Stimulated activated CD4-positive, alpha-beta T cell treated with anti-CD3 and anti-CD28 coated beads, Interleukin-15, amount 100 ng/mL, for 48 hours (primary cell): ENCODE measurements around the gene CD34.
"Not testable (repeated sequence)": the region's sequence is repeated elsewhere in the genome, so short reads cannot be mapped to it uniquely, and the experiment has no call there.

Experiments used
- DNase-seq, 2 donors: peaks; one replicate each; pipeline ENCODE4 v3.0.0-alpha.2; 2020; ENCODE audit warnings: low read depth in 2 of 2

The CD34 gene

DNA sequence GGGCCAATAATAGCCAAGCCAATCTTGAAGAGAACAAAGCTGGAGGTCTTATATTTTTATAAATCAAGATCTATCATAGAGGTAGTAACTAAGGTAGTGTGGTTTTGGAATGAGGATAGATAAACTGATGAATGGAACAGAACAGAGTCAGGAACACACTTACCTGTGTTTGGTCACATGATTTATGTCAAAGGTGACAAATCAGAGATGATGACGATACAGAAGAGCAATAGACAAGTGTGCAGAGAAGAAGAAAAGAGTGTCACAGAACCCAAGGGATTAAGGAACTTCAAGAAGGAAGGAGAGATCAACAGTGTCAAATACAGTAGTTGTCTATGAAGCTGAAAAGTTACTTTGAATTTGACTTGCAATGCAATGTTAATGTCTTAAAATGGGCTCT lies 16.1 kb upstream of the CD34 start:
- DNase-seq: no peak

- not testable (repeated sequence) for DNase-seq
Observed at GRCh38 chr1:207925969-207926368, 15.0 kb upstream of the CD34 start.

GRCh38 chr1:207925210-207925609 lies 14.3 kb upstream of the CD34 start:
- DNase-seq: no peak

- DNase-seq: no peak
Observed at GRCh38 chr1:207923561-207923960, 12.6 kb upstream of the CD34 start.

GRCh38 chr1:207923121-207923520 lies 12.2 kb upstream of the CD34 start:
- no peak for DNase-seq

- DNase-seq: no peak
Observed at GRCh38 chr1:207922554-207922953, 11.6 kb upstream of the CD34 start.

DNA sequence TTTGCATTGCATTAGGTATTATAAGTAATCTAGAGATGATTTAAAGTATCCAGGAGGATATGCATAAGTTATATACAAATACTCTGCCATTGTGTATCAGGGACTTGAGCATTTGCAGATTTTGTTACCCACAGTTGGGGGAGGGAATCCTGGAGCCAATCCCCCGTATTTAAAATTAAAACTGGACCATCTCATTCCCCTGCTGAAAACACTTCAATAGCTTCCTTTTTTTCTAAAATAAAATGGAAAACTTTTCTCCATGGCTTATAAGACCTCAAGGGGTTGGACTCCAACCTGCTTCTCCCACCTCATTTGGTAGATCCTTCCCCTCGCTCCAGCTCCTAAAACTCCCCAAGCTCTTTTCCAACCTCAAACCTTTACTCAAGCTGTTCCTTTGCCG lies 10.4 kb upstream of the CD34 start:
- DNase-seq: no peak

DNA sequence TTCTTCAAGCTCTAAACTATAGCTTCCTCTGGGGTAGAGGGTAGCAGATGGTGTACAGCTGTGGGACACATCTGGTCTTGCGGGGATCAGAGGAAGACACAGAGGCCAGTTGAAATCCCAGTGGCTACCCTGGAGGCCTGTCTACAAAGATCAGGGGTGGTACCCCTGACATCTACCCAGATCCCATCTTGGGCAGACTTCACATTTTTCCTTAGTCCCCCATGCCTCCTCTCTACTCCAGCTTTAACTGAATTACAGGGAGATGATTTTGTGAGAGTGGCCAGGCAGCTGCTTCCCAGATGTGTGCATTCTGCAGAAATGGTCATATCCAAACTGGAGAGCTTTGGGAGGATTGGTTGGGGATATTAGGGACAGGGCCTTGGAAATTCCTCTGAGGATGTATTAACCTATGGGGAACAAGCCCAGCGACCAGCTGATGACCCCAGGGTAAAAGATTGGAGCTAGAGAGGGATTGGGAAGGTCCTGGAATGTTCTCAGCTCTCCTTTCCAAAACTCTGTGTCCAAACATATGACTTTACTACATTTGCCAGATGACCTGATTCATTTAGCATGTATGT lies 9.6 kb upstream of the CD34 start:
- DNase-seq: no peak

GRCh38 chr1:207919523-207920170 lies 8.7 kb upstream of the CD34 start:
- DNase-seq: no peak

DNA sequence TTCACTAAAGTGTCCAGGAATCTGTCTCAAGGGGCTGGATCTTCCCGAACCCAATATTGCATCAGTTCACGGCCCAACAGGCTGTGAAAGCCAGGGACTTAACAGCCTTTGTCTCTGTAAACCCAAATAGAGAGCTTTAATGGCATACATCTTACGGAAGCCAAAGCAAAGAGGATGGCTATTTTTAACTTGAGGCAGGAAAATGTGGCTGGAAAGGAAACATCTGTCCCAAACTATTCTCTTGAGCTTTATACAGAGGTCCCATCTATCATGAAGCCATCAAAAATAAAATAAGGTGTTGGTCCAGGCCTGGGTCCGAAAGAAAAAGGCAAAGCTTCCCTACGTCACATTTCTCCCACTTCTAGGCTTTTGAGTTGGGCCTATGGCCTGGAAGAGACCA lies 7.7 kb upstream of the CD34 start:
- DNase-seq: no peak

DNA sequence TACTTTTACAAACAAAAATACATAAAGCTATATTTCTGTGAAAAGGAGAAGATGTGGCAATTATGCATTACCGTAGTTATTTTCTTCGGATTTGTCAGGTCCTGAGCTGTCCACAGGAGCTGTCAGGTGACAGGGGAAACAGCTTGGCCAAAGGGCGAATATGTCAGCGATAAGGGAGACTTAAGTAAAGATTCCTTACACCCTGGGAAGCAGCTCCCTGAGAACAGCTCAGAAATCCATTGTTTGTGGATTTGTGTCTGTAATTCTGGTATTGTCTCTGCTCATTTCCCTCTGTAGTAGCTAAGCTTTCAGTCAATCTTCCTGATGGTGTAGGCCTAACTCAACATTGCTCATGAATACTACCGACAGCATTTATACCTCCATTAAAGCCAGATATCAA lies 7.1 kb upstream of the CD34 start:
- DNase-seq: no peak

DNA sequence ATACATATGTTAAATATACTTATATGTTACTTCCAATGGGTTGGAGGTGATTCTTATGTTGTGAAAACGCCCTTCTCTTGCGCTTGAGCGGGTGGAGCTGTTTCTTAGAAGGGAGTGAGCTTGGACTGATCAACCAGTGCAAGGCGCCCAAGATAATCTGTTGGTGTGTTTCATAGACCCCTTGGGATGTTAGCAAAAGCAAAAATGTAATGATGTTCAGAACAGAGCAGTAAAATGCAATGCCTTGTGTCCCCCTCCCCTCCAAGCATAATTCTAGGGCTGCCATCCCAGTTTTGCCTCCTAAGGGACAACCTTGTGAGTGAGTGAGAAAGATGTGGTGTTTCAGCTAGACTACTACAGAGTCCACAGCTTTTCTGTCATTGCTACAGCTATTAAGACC lies 6.2 kb upstream of the CD34 start:
- DNase-seq: no peak

DNA sequence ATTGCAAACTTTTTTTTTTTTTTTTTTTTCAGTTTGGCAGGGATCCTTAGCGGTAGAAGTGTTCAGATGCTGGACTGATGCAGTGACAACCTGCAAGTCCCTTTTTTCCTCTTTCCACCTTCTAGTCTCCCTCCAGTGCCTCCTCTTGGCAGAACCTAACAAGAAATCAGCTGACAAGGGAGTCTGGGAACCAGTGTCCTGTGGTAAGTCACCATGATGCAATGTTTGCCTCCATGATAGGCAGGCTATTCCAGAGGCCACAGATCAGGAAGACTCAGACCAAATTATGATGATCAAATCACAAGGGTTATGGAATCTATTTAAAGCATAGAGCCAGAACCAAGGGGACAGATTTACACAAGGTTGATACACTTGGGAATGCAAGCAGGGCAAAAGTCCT lies 3.0 kb upstream of the CD34 start:
- no peak for DNase-seq

GRCh38 chr1:207911856-207912760 lies 1.2 kb upstream of the CD34 start:
- no peak for DNase-seq

DNA sequence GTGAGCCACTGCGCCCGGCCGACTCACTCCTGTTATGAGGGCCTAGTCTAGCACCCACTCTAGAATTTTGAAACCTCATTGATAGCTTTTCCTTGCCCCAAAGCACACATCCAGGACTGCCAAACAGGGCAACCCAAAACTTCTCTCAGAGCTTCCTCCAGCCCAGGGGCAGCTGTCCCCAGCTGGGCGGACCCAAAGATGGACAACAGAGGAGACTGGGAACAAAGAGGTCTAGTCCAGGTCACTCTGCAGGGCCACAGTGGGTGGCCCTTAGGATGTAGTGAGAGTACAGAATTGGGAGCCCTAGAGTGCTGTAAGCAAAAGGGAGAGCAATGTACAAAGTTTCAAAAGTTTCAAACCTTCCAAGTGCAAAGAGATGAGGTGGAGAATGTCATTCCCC lies 1.2 kb downstream of the CD34 start:
- DNase-seq: no peak

DNA sequence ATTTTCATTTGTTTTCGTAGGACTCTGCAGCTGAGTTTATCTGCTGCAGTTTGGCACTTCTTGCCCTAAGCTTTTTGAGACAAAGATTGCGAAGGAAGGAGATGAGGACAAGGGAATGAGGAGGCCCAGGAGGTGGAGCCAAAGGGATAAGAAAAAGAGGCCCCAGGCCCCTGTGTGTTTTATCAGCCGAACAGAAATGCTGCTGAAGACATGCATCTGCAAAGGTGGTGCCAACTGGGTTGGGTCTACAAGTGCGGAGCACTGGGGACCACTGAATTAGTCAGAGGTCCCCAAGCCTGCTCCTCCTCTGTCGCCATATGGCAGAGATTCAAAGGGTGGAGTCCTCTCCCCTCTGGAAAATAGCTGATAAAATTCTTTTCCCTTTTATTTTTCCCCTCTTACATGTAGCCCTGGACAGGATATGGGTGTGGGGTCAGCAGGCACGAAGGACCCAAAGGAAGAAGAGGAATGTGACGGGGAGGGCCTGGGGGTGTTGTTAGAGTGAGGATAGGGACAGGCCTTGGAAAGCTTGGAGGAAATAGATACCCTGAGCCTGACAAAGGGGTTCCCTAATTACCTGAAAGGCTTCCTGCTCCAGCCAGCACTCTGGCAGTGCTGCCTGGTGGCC lies 2.7 kb downstream of the CD34 start:
- no peak for DNase-seq

- DNase-seq: no peak
Observed at GRCh38 chr1:207904391-207904790, 6.5 kb downstream of the CD34 start.

- DNase-seq: no peak
Observed at GRCh38 chr1:207903767-207904166, 7.2 kb downstream of the CD34 start.

DNA sequence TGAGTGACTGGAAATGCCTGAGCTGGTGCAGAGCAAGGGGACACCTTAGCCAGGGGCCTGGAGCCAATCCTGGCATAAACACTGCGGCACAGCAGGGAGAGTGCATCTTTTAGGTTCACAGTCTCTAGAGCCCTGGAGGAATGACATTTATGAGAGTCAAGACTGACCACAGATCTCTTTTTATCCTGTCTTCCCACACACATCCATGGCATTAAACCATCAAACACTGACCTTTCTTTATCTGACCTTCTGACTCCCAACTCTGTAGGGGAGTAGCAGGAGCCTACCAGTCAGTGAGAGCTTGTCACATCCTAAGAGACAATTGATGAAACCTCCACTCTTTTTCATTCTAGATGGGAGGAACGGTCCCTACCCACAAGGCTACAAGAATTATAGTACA lies 7.9 kb downstream of the CD34 start:
- DNase-seq: no peak

DNA sequence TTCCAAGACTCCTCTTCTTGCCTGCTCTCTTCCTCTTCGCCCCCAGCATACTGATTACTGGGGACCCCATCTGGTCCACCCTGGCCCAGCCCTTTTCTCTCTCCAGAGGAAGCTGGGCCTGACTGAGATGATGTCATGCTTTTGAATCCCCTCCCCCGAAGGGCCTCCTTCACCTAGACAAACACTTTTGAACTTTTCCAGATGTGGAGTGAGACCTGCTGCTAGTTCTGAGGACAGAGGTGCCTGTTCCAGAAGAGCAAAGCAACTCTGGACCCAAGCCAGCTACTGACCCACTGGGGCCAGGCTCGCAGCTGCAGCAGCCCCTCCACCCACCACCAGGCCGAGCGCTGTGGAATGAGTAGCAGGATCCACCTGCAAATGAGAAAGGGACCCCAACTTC lies 8.4 kb downstream of the CD34 start:
- no peak for DNase-seq

GRCh38 chr1:207901041-207901653 lies 9.8 kb downstream of the CD34 start:
- no peak for DNase-seq

- no peak for DNase-seq
Observed at GRCh38 chr1:207898836-207899235, 12.1 kb downstream of the CD34 start.
